ENCODE results near the gene KCNIP1.

GRCh38 chr5:170614720-170615119 is 110.9 kb downstream of the KCNIP1 start:
- no peak for TF ChIP-seq CTCF (IDR thresholded peaks at IDR 0.05)
- TF ChIP-seq POLR2AphosphoS5 (IDR thresholded peaks at IDR 0.05; ENCODE audit: insufficient read depth in 1 of 2, low read depth in 1 of 2): no peak
